ENCODE data around the gene CCDC174.

The CCDC174 gene

GRCh38 chr3:14657579-14657978 is 6.0 kb downstream of the CCDC174 start:
- DNase-seq (ENCODE audit: low spot score), result no peak

DNA sequence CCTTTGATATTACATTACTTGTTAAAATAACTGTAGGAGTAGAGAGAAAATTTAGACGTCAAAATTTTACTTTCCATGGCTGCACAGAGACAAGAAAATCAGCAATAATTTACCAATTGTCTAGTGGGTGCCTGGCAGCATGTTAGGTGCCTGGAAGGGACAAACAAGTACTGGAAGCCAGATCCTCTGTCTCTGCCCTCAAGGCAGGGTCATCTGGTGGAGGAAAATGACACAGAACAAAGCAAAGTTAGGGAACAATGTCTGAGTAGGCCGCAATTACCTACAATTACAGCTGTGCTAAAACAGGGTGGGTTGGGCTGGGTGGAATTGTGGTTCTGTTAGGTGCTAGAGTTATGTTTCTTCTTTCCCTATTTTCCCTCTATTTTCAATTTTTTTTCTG is 7.4 kb downstream of the CCDC174 start:
- DNase-seq (ENCODE audit: low spot score), result no peak

DNA sequence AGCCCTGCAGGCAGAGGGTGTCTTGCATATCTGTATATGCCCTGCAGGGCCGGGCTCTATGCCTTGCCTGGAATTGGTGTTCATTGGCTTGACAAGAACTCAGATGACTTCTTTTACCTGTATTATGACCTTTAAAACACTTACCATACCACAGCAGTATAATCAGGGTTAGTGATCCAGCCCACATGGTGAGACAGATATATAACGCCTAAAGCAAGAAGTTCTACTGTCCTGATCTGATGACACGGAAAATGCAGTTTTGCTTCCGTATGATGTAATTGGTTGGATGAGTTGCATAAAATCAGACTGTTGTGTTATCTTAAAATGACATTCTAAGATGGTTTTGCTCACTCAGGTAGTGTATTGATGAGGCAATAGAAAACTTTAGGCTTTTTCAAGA is 9.4 kb downstream of the CCDC174 start:
- DNase-seq (ENCODE audit: low spot score), result no peak

GRCh38 chr3:14663396-14664135 is 12.0 kb downstream of the CCDC174 start:
- DNase-seq (ENCODE audit: low spot score), result no peak

DNA sequence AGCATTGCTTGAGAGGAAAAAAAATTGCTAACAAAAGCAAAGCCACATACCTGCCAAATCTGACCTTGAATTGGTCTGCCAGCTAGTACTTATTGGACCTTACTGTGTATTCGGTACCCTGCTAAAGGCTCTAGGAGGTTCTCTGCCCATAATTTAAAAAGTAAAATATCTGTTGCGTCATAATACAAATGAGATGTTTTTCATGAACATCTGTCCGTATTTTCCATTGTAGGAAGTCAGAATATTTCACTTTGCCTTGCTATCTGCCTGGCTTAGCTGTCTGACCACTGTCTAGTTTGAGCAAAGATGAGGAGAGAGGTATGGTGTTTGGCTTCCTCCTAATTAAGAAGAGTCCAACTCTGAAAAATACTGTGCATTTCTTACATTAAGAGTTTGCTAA is 12.6 kb downstream of the CCDC174 start:
- DNase-seq (ENCODE audit: low spot score), result no peak

- DNase-seq (ENCODE audit: low spot score), result no peak
These were observed 21.0 kb downstream of the CCDC174 start for GRCh38 chr3:14672588-14672987.

GRCh38 chr3:14674841-14675240 is 23.3 kb downstream of the CCDC174 start, which contains the start of gene C3orf20:
Gene C3orf20 (plus strand): TSS chr3:14675141. CDS start chr3:14682714, 7,573 bp downstream.
- no peak for DNase-seq (ENCODE audit: low spot score)

DNA sequence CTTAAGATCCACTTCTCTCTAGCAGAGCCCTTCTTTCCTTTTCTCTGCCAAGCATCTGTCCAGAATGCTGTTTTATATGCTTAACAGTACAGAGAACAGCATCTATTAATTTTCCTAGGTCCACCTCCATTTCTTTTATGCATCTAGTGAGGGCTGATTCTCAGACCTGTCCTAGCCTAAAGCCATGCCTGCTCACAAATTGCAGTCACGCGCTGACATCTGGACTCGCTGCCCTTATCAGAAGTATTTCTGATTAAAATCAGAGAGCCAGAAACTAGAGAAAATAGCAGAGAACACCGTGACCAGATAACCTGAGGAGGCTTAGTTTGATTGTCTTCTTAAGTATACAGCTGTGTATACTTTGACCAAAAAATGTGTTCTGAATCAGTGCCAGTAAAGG is 25.3 kb downstream of the CCDC174 start:
- DNase-seq (ENCODE audit: low spot score), result no peak

DNA sequence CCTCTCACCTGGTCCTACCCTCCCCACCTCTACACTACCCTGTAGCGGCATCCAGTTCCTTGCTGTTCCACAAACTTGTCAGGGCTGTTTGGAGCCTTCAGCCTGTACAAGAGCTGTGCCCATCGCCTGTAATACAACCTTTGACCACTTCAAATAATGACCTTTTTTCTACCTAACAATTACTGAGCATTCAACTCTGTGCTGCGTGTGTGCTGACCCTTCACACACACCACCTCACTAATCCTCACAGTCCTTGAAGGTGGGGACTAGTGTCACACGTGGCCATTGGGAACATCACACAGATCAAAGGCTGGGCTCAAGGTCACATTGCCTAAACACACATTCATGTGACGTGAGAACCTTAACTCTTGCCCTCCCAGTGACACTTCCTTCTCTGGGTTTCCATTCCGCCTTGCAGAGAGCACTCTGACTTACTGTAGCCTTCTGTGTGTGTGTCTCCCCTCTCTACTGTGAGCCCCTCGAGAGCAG is 26.5 kb downstream of the CCDC174 start:
- DNase-seq (ENCODE audit: low spot score), result no peak

DNA sequence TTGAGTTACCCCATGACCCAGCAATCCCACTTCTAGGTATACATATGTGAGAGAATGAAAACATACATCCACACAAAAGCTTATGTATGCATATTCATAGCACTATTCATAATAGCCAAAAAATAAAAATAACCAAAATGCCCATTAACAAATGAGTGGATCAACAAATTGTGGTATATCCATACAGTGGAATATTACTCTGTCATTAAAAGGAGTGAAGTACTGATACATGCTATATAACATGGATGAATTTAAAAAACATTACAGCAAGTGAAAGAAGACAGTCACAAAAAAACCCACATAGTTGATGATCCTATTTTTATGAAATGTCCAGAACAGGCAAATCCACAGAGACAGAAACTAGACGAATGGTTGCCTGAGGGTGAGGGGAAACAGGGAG is 28.6 kb downstream of the CCDC174 start:
- no peak for DNase-seq (ENCODE audit: low spot score)

DNA sequence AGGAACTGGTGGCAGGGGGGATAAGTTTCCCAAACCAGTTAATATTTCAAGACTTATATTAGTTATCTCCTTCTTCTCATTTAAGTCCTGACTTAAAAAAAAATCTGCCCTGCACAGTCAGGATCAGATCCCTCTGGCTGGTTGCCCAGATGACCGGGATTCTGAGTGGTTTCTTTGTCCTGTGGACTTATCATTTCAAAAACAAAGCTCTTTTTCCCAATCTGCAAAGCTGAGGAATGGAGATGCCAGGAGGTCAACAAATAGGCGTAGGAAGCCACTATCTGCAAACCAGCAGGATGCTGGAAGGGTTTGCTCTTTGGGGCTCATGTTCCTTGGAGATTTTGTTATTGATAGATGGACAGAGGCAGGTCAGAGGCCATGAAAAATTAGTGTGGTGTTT is 29.2 kb downstream of the CCDC174 start:
- no peak for DNase-seq (ENCODE audit: low spot score)

- no peak for DNase-seq (ENCODE audit: low spot score)
These were observed 32.9 kb downstream of the CCDC174 start for GRCh38 chr3:14684447-14684846.

- no peak for DNase-seq (ENCODE audit: low spot score)
These were observed 33.6 kb downstream of the CCDC174 start for GRCh38 chr3:14685179-14685578.

- DNase-seq (ENCODE audit: low spot score), result no peak
These were observed 35.8 kb downstream of the CCDC174 start for GRCh38 chr3:14687360-14687759.

GRCh38 chr3:14688525-14688924 is 37.0 kb downstream of the CCDC174 start:
- no peak for DNase-seq (ENCODE audit: low spot score)

DNA sequence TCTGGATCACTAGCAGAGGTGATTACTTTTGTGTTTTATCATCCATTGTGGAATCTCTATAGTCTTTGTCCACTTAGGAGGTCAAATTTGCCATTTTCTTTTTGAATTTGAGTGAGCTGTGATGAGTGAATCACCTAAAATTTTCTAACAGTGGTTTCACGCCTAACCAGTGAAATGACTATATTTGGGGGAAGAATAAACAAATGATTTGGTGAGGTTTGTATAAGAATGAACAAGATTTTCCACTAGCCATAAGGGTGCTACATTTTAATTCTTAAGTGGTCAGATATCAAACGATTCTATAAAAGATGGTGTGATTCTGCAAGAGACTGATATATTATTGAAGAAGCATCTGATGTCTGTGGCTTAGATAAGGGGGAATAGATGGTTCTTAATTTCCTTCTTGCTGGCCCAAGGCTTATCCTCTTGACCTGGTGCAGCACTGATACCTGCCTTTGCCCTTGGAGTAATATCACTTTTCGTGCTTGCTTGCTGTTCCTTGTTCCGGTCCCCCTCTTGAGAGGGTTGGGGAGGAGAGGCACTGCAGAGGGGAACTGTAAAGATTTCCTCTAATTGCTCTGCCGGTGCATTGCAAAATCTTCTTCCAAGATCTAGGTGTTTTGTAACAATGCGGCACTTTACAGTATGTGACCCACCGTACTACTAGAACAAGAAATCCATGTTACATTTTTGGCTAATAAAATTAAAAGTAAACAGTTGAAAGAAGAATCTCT is 37.9 kb downstream of the CCDC174 start:
- no peak for DNase-seq (ENCODE audit: low spot score)

DNA sequence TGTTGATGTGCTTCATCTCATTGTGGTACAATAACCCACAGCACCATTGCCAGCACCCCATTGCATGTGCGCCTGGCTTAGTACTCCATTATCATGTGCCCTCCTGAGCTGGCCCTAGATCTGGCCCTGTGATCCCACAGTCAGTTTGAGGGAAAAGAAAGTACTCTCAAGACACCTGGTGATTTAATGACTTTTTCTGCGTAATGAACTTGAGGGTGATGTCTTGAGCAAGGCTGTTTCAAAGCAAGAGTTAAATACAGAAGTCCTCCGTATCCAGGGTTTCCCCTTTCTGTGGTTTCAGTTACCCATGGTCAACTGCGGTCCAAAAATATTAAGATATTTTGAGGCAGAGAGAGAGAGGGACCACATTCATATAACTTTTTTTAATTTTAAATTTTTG is 39.7 kb downstream of the CCDC174 start:
- DNase-seq (ENCODE audit: low spot score), result no peak

DNA sequence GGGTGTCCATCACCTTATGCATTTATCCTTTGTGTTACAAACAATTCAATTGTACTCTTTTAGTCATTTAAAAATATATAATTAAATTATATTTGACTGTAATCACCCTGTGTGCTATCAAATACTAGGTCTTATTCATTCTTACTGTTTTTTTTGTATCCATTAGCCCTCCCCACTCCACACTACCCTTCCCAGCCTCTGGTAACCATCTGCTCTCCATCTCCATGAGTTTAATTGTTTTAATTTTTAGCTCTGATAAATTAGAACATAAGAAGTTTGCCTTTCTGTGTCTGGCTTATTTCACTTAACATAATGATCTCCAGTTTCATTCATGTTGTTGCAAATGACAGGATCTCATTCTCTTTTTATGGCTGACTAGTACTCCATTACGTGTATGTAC is 40.2 kb downstream of the CCDC174 start:
- DNase-seq (ENCODE audit: low spot score), result no peak

DNA sequence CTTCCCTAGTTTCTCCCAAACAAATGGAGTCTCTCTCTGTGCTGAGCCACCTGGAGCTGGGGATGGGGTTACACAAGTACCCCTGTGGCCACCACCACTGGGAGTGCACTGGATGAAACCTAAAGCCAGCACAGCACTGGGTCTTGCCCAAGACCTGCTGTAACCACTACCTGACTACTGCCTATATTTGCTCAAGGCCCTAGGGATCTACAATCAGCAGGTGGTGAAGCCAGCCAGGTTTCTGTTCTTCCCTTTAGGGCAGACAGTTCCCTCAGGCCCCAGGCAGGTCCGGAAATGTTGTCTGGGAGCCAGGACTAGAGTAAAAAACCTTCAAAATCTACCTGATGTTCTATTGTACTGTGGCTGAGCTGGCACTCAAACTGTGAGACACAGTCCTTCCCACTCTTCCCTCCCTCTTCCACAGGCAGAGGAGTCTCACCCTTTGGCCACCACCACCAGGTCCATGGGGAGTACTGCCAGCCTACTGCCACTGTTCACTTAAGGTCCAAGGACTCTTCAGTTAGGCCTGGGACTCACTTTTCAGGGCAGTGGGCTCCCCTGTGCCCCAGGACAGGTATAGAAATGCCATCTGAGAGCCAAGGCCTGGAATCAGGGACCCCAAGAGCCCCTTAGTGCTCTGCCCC is 47.2 kb downstream of the CCDC174 start:
- DNase-seq (ENCODE audit: low spot score), result no peak

GRCh38 chr3:14699643-14700042 is 48.1 kb downstream of the CCDC174 start:
- no peak for DNase-seq (ENCODE audit: low spot score)

DNA sequence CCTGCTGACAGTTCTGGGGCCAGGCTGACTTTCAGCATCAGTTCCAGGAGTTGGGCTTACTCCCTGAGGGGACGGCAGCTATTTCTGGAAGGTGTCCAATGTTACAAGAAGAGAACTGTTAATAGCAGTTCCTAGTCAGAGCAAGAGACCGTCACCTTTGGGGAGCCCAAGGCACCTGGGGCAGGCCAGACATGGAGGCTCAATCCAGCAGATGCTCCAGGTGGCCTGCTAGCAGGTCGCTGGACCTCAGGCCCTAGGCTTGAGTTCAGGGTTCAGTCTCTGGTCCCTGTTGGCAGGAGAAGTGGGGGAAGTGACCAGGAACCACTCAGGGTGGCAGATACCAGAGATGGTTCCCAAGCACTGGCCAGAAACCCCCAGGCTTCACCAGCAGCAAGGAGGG is 49.3 kb downstream of the CCDC174 start:
- DNase-seq (ENCODE audit: low spot score), result no peak

- DNase-seq (ENCODE audit: low spot score), result no peak
These were observed 50.1 kb downstream of the CCDC174 start for GRCh38 chr3:14701676-14702075.

All from CD4-positive, alpha-beta T cell treated with Interleukin-2 at 100 ng/mL for 4 hours (primary cell).